ENCODE results near the gene SND1.

DNA sequence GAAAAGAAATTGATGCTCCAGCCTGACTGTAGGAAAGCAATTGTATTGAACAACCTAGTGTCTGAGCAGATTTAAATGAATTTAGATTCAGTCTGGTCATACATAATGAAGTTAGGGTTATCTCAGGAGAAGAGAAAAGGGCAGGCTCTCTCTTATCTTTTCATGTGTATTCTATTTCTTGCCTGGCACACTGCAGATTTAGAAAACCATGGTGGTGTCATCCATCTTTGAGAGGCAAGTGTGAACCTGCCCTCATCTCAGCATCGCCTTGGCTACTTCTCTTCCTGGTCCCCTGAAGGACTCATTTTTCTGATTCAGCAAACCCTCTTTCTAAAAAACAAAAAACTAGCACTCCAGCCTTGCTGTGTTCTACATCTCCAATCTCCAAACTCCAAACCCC is 241.6 kb downstream of the SND1 start:
- TF ChIP-seq POLR2A (IDR thresholded peaks at IDR 0.05): no peak
- TF ChIP-seq POLR2AphosphoS5 (IDR thresholded peaks at IDR 0.05): no peak
- TF ChIP-seq, protein P1, sequence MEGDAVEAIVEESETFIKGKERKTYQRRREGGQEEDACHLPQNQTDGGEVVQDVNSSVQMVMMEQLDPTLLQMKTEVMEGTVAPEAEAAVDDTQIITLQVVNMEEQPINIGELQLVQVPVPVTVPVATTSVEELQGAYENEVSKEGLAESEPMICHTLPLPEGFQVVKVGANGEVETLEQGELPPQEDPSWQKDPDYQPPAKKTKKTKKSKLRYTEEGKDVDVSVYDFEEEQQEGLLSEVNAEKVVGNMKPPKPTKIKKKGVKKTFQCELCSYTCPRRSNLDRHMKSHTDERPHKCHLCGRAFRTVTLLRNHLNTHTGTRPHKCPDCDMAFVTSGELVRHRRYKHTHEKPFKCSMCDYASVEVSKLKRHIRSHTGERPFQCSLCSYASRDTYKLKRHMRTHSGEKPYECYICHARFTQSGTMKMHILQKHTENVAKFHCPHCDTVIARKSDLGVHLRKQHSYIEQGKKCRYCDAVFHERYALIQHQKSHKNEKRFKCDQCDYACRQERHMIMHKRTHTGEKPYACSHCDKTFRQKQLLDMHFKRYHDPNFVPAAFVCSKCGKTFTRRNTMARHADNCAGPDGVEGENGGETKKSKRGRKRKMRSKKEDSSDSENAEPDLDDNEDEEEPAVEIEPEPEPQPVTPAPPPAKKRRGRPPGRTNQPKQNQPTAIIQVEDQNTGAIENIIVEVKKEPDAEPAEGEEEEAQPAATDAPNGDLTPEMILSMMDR (IDR thresholded peaks at IDR 0.05 in 8 of 11, conservative IDR thresholded peaks at IDR 0.05 in 3 of 11): no peak
